K562 (cell line): ENCODE measurements around the gene APPL2. TPM values are rescaled to one million over a fixed set of nuclear protein-coding genes. Genes with fewer than 3 reads are reported as not detected.

Source experiments
- ADNP ChIP-seq: fragments of 200-800 bp; sonication (Bioruptor generic); IDR thresholded peaks from 2 replicates; pipeline ENCODE4 v1.6.1; 2016; ENCODE audit warnings: missing genetic modification characterization, missing compliant biosample characterization
- CBX5 ChIP-seq: IDR thresholded peaks from 2 replicates; pipeline ENCODE4 v1.6.1; 2014; ENCODE audit warnings: low read depth, borderline replicate concordance
- FOS ChIP-seq: IDR thresholded peaks from 3 replicates; pipeline ENCODE4 v1.6.1; 2011; ENCODE audit not compliant: insufficient read length; ENCODE audit errors: extremely low read depth
- FOXJ3 ChIP-seq: sonication (generic); formaldehyde crosslinking; IDR thresholded peaks from 2 replicates; pipeline ENCODE4 v1.4.0; 2020; ENCODE audit warnings: mild to moderate bottlenecking, missing genetic modification reagents
- HDAC2 ChIP-seq: fragments of 450-650 bp; IDR thresholded peaks from 2 replicates; pipeline ENCODE4 v1.6.1; 2016; ENCODE audit warnings: mild to moderate bottlenecking
- KAT2B ChIP-seq: IDR thresholded peaks from one replicate; pipeline ENCODE4 v1.6.1; 2012; ENCODE audit warnings: low read depth, mild to moderate bottlenecking, control low read depth, inconsistent platforms, low read length, moderate library complexity
- KLF6 ChIP-seq: fragments of 250-450 bp; sonication (Bioruptor Pico); IDR thresholded peaks from 2 replicates; pipeline ENCODE4 v1.4.0; 2020; ENCODE audit warnings: mild to moderate bottlenecking, moderate library complexity, borderline replicate concordance
- MYNN ChIP-seq, 2 experiments: sonication (generic); formaldehyde crosslinking in 1 of 2; IDR thresholded peaks; 2 replicates each; pipeline versions ENCODE4 v1.5.0 to v1.6.1; 2016 to 2020; ENCODE audit warnings: antibody characterized with exemption in 1 of 2, missing genetic modification reagents in 1 of 2
- NRF1 ChIP-seq, 2 experiments: fragments of 450-650 bp; IDR thresholded peaks in 1 of 2; conservative IDR thresholded peaks in 1 of 2; 2 replicates each; pipeline ENCODE4 v1.6.1; 2014; ENCODE audit warnings: mild to moderate bottlenecking in 2 of 2
- PURB ChIP-seq: sonication (generic); formaldehyde crosslinking; IDR thresholded peaks from 2 replicates; pipeline ENCODE4 v1.9.0; 2021; ENCODE audit warnings: low read depth, mild to moderate bottlenecking, missing genetic modification reagents
- RAD51 ChIP-seq: fragments of 450-650 bp; IDR thresholded peaks from 2 replicates; pipeline ENCODE4 v1.7.1; 2016; ENCODE audit warnings: low read depth, mild to moderate bottlenecking, borderline replicate concordance
- RBM17 ChIP-seq: fragments of 200-400 bp; formaldehyde crosslinking; IDR thresholded peaks from 2 replicates; pipeline ENCODE4 v1.6.1; 2017; ENCODE audit warnings: low read depth, mild to moderate bottlenecking, low read length, borderline replicate concordance
- TAF1 ChIP-seq: IDR thresholded peaks from 2 replicates; pipeline ENCODE4 v1.6.1; 2011; ENCODE audit warnings: mild to moderate bottlenecking, low read length, moderate library complexity; ENCODE audit not compliant: insufficient read depth, control insufficient read depth, severe bottlenecking; ENCODE audit errors: extremely low read depth
- TCF7L2 ChIP-seq: fragments of 150-350 bp; IDR thresholded peaks from 2 replicates; pipeline ENCODE4 v1.6.1; 2016; ENCODE audit warnings: low read depth, mild to moderate bottlenecking, low read length, moderate library complexity
- TEAD1 ChIP-seq, 2 experiments: fragments of 450-650 bp in 1 of 2; sonication (generic) in 1 of 2; formaldehyde crosslinking; IDR thresholded peaks; 2 replicates each; pipeline versions ENCODE4 v1.4.0 to v1.8.0; 2020 to 2022; ENCODE audit warnings: mild to moderate bottlenecking in 2 of 2, missing genetic modification reagents in 1 of 2
- XRCC5 ChIP-seq: fragments of 200-400 bp; formaldehyde crosslinking; IDR thresholded peaks from 2 replicates; pipeline ENCODE4 v1.6.1; 2017; ENCODE audit warnings: low read depth, mild to moderate bottlenecking, low read length
- ZBTB7A ChIP-seq: IDR thresholded peaks from 2 replicates; pipeline ENCODE4 v1.6.1; 2011; ENCODE audit warnings: low read depth, mild to moderate bottlenecking, low read length, moderate library complexity, borderline replicate concordance; ENCODE audit not compliant: control insufficient read depth
- ZNF134 ChIP-seq: fragments of 250-450 bp; sonication (Bioruptor Pico); conservative IDR thresholded peaks from 2 replicates; pipeline ENCODE4 v1.4.0; 2020
- ZNF639 ChIP-seq, 2 experiments: fragments of 200-800 bp in 1 of 2; sonication (Bioruptor generic) in 1 of 2; sonication (generic) in 1 of 2; formaldehyde crosslinking in 1 of 2; IDR thresholded peaks in 1 of 2; conservative IDR thresholded peaks in 1 of 2; 2 replicates each; pipeline versions ENCODE4 v1.5.0 to v1.6.1; 2016 to 2020; ENCODE audit warnings: missing compliant biosample characterization in 1 of 2, missing genetic modification characterization in 1 of 2, missing genetic modification reagents in 1 of 2
- polyA plus RNA-seq, 8 experiments: library from polyadenylated mRNA; depleted of rRNA in 4 of 8; stranded (reverse) in 5 of 8; unstranded in 3 of 8; fragments of >200 nt; fragmentation: Nextera tagmentation in 2 of 8; fragmentation: Illumina TruSeq in 1 of 8; extraction: Ambion mirVana in 2 of 8; extraction: Trizol in 1 of 8; gene quantifications; 2 replicates each; pipeline versions ENCODE4 v1.2.1 to v1.2.3, GENCODE V29; 2011 to 2014; ENCODE audit warnings: inconsistent platforms in 1 of 8, missing spikeins in 1 of 8
- total RNA-seq, 7 experiments: library from RNA; depleted of rRNA in 6 of 7; stranded (reverse); fragments of >200 nt in 6 of 7; fragmentation: Illumina TruSeq in 2 of 7; extraction: Trizol in 2 of 7; gene quantifications; 2 replicates each; pipeline versions ENCODE4 v1.2.1 to v1.2.3, GENCODE V29; 2011 to 2021; ENCODE audit warnings: low replicate concordance in 1 of 7
- TF ChIP-seq, protein P1 (sequence below): sonication (generic); formaldehyde crosslinking; IDR thresholded peaks from 2 replicates; pipeline ENCODE4 v1.8.0; 2023; ENCODE audit warnings: mild to moderate bottlenecking, missing genetic modification reagents
- TF ChIP-seq, protein P2 (sequence below), 3 experiments: fragments of 200-800 bp in 1 of 3; fragments of 250-450 bp in 1 of 3; fragments of 450-650 bp in 1 of 3; sonication (Bioruptor Pico) in 1 of 3; sonication (Bioruptor generic) in 1 of 3; formaldehyde crosslinking in 1 of 3; IDR thresholded peaks; 2 replicates each; pipeline versions ENCODE4 v1.6.1 to v1.8.0; 2016 to 2022; ENCODE audit warnings: mild to moderate bottlenecking in 2 of 3, missing genetic modification characterization in 2 of 3, missing compliant biosample characterization in 1 of 3, moderate library complexity in 1 of 3

Gene APPL2
- total and polyA plus RNA-seq, 9 of the 15 experiments (the other 6 are each of a cell fraction or from before 2014, with no cell fraction given) = 2.1 to 14.4 (median 8.2) TPM

DNA sequence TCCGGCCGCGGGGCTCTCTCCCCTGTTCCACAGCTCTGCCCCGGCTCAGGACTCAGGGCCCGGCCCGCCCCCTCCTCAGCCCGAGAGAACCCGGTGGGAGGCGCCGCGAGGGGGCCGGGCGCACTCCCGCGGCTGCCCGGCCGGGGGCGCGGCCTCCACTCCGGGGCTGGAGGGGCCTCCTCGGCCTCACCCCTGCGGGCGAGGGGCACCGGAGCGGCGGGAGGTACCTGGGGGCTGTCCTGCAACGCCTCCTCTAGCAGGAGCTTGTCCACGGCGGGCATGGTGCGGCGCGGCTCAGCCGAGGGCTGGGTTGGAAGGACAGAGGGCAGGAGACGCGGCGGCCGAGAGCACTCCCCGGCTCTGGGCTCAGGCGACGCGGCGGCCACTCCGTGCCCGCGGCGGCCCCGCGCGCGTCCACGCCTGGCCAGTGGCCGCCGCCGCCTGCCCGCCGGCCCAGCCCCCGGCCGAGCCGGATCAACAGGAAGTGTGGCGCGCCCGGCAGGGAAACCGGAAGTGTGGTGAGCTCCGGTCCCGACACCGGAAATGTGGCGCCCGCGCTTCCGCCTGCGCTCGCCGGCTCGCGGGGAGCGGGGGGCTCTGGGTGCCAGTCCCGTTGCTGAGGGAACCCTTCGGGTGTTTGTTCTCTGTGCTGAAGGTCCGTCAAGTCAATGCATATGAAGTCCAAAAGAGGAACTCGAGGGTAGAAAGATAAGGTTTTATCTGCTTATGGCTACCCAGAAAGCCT lies at the start of gene APPL2 (continued):
- TF ChIP-seq CBX5 = no peak
- TF ChIP-seq ZNF134 (CRISPR knock-in tag) = no peak
- peak; percentile 93 for TF ChIP-seq ZBTB7A
- TF ChIP-seq TEAD1 (CRISPR knock-in tag; IDR thresholded peaks at IDR 0.05) = no peak
- no peak for TF ChIP-seq MYNN (IDR thresholded peaks at IDR 0.05)
- no peak for TF ChIP-seq MYNN (CRISPR knock-in tag; IDR thresholded peaks at IDR 0.05)
- TF ChIP-seq ADNP = no peak; the same call in 1 of the 2 replicates
- no peak for TF ChIP-seq FOS
- TF ChIP-seq RAD51 = no peak
- peak in 1 of 2 experiments; percentile 65; a peak in 1 of 4 replicates for TF ChIP-seq ZNF639 (CRISPR knock-in tag; conservative IDR thresholded peaks at IDR 0.05 in 1 of 2, IDR thresholded peaks at IDR 0.05 in 1 of 2)
- no peak for TF ChIP-seq FOXJ3 (CRISPR knock-in tag)
- no peak for TF ChIP-seq TCF7L2
- peak; percentile 54 for TF ChIP-seq TAF1
- TF ChIP-seq, protein P1, sequence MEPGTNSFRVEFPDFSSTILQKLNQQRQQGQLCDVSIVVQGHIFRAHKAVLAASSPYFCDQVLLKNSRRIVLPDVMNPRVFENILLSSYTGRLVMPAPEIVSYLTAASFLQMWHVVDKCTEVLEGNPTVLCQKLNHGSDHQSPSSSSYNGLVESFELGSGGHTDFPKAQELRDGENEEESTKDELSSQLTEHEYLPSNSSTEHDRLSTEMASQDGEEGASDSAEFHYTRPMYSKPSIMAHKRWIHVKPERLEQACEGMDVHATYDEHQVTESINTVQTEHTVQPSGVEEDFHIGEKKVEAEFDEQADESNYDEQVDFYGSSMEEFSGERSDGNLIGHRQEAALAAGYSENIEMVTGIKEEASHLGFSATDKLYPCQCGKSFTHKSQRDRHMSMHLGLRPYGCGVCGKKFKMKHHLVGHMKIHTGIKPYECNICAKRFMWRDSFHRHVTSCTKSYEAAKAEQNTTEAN (CRISPR knock-in tag) = no peak
- TF ChIP-seq NRF1 (conservative IDR thresholded peaks at IDR 0.05 in 1 of 2, IDR thresholded peaks at IDR 0.05 in 1 of 2) = peak; percentile 44 to 62; a peak in 3 of 4 replicates
- TF ChIP-seq PURB (CRISPR knock-in tag) = no peak
- TF ChIP-seq XRCC5 = no peak
- TF ChIP-seq RBM17 = no peak
- no peak; the same call in 1 of the 2 replicates for TF ChIP-seq HDAC2
- TF ChIP-seq KAT2B = no peak
- no peak for TF ChIP-seq KLF6
- TF ChIP-seq, protein P2, sequence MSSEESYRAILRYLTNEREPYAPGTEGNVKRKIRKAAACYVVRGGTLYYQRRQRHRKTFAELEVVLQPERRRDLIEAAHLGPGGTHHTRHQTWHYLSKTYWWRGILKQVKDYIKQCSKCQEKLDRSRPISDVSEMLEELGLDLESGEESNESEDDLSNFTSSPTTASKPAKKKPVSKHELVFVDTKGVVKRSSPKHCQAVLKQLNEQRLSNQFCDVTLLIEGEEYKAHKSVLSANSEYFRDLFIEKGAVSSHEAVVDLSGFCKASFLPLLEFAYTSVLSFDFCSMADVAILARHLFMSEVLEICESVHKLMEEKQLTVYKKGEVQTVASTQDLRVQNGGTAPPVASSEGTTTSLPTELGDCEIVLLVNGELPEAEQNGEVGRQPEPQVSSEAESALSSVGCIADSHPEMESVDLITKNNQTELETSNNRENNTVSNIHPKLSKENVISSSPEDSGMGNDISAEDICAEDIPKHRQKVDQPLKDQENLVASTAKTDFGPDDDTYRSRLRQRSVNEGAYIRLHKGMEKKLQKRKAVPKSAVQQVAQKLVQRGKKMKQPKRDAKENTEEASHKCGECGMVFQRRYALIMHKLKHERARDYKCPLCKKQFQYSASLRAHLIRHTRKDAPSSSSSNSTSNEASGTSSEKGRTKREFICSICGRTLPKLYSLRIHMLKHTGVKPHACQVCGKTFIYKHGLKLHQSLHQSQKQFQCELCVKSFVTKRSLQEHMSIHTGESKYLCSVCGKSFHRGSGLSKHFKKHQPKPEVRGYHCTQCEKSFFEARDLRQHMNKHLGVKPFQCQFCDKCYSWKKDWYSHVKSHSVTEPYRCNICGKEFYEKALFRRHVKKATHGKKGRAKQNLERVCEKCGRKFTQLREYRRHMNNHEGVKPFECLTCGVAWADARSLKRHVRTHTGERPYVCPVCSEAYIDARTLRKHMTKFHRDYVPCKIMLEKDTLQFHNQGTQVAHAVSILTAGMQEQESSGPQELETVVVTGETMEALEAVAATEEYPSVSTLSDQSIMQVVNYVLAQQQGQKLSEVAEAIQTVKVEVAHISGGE (CRISPR knock-in tag; IDR thresholded peaks at IDR 0.05) = peak; percentile 78 to 96 (median 93)
